Measurements from ENCODE around the gene WFIKKN1. TPM values are rescaled to one million over a fixed set of nuclear protein-coding genes. Genes with fewer than 3 reads are reported as not detected.

Gene WFIKKN1
- total and polyA plus RNA-seq, 2 of the 13 experiments (the other 11 are each of a cell fraction or from before 2014, with no cell fraction given) = 1.7 to 4.9 TPM

DNA sequence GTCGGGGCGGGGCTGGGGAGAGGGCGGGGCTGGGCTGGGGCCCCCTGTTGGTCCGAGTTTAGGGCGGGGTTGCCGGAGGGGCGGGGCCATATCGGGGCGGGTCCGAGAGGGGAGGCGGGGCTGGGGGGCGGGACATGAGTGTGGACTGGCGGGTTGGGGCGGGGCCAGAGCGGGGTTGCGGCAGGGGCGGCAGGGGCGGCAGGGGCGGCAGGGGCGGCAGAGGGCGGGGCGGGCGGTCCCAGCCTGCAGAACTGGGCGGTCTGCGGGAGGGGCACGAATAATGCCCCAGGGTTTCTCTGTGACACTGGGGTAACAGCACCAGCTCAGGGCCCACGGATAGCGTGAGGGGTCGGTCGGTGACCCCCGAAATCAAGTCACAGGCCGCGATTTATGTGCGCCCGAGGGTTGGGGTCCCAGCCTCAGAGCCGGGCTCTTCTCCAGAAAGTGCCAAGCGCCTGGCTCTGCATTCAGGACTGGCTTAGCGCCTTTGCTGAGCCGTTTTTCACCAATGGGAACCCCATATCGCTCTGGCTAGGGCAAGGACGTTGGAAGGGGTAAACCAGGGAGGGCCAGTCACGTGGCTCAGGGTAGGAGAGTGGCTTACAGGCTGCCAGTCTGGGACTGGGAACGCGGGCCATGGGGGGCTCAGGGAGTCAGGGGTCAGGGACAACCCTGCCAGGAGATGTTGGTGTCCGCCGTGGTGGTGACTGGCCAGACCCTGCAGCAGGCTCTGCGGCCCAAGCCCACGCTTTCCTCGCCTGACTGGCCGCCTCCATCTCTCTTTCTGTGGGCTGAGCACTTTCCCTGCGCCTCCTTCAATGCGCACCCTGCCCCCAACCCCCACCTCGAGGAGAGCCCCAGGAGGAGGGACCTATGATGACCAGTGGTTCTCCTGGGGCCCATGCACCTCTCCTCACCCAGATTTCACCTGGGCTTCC lies 6.6 kb downstream of the WFIKKN1 start (continued):
- TF ChIP-seq PRDM10 (CRISPR knock-in tag; IDR thresholded peaks at IDR 0.05; ENCODE audit: low read depth) (no peak), SRSF9 (IDR thresholded peaks at IDR 0.05; ENCODE audit: borderline replicate concordance, insufficient read depth, low read depth, low read length, poor library complexity, severe bottlenecking) (no peak), ZNF644 (CRISPR knock-in tag; IDR thresholded peaks at IDR 0.05; ENCODE audit: low read depth) (no peak), FOXP1 (IDR thresholded peaks at IDR 0.05) (no peak), FOXP1 (CRISPR knock-in tag; IDR thresholded peaks at IDR 0.05) (no peak), ZKSCAN8 (CRISPR knock-in tag; IDR thresholded peaks at IDR 0.05; ENCODE audit: borderline replicate concordance) (no peak), KDM3A (CRISPR knock-in tag; IDR thresholded peaks at IDR 0.05; ENCODE audit: low read depth) (no peak)
- TF ChIP-seq, protein P1, sequence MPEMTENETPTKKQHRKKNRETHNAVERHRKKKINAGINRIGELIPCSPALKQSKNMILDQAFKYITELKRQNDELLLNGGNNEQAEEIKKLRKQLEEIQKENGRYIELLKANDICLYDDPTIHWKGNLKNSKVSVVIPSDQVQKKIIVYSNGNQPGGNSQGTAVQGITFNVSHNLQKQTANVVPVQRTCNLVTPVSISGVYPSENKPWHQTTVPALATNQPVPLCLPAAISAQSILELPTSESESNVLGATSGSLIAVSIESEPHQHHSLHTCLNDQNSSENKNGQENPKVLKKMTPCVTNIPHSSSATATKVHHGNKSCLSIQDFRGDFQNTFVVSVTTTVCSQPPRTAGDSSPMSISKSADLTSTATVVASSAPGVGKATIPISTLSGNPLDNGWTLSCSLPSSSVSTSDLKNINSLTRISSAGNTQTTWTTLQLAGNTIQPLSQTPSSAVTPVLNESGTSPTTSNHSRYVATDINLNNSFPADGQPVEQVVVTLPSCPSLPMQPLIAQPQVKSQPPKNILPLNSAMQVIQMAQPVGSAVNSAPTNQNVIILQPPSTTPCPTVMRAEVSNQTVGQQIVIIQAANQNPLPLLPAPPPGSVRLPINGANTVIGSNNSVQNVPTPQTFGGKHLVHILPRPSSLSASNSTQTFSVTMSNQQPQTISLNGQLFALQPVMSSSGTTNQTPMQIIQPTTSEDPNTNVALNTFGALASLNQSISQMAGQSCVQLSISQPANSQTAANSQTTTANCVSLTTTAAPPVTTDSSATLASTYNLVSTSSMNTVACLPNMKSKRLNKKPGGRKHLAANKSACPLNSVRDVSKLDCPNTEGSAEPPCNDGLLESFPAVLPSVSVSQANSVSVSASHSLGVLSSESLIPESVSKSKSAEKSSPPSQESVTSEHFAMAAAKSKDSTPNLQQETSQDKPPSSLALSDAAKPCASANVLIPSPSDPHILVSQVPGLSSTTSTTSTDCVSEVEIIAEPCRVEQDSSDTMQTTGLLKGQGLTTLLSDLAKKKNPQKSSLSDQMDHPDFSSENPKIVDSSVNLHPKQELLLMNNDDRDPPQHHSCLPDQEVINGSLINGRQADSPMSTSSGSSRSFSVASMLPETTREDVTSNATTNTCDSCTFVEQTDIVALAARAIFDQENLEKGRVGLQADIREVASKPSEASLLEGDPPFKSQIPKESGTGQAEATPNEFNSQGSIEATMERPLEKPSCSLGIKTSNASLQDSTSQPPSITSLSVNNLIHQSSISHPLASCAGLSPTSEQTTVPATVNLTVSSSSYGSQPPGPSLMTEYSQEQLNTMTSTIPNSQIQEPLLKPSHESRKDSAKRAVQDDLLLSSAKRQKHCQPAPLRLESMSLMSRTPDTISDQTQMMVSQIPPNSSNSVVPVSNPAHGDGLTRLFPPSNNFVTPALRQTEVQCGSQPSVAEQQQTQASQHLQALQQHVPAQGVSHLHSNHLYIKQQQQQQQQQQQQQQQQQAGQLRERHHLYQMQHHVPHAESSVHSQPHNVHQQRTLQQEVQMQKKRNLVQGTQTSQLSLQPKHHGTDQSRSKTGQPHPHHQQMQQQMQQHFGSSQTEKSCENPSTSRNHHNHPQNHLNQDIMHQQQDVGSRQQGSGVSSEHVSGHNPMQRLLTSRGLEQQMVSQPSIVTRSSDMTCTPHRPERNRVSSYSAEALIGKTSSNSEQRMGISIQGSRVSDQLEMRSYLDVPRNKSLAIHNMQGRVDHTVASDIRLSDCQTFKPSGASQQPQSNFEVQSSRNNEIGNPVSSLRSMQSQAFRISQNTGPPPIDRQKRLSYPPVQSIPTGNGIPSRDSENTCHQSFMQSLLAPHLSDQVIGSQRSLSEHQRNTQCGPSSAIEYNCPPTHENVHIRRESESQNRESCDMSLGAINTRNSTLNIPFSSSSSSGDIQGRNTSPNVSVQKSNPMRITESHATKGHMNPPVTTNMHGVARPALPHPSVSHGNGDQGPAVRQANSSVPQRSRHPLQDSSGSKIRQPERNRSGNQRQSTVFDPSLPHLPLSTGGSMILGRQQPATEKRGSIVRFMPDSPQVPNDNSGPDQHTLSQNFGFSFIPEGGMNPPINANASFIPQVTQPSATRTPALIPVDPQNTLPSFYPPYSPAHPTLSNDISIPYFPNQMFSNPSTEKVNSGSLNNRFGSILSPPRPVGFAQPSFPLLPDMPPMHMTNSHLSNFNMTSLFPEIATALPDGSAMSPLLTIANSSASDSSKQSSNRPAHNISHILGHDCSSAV (CRISPR knock-in tag; IDR thresholded peaks at IDR 0.05; ENCODE audit: borderline replicate concordance) = no peak
- TF ChIP-seq, protein P2, sequence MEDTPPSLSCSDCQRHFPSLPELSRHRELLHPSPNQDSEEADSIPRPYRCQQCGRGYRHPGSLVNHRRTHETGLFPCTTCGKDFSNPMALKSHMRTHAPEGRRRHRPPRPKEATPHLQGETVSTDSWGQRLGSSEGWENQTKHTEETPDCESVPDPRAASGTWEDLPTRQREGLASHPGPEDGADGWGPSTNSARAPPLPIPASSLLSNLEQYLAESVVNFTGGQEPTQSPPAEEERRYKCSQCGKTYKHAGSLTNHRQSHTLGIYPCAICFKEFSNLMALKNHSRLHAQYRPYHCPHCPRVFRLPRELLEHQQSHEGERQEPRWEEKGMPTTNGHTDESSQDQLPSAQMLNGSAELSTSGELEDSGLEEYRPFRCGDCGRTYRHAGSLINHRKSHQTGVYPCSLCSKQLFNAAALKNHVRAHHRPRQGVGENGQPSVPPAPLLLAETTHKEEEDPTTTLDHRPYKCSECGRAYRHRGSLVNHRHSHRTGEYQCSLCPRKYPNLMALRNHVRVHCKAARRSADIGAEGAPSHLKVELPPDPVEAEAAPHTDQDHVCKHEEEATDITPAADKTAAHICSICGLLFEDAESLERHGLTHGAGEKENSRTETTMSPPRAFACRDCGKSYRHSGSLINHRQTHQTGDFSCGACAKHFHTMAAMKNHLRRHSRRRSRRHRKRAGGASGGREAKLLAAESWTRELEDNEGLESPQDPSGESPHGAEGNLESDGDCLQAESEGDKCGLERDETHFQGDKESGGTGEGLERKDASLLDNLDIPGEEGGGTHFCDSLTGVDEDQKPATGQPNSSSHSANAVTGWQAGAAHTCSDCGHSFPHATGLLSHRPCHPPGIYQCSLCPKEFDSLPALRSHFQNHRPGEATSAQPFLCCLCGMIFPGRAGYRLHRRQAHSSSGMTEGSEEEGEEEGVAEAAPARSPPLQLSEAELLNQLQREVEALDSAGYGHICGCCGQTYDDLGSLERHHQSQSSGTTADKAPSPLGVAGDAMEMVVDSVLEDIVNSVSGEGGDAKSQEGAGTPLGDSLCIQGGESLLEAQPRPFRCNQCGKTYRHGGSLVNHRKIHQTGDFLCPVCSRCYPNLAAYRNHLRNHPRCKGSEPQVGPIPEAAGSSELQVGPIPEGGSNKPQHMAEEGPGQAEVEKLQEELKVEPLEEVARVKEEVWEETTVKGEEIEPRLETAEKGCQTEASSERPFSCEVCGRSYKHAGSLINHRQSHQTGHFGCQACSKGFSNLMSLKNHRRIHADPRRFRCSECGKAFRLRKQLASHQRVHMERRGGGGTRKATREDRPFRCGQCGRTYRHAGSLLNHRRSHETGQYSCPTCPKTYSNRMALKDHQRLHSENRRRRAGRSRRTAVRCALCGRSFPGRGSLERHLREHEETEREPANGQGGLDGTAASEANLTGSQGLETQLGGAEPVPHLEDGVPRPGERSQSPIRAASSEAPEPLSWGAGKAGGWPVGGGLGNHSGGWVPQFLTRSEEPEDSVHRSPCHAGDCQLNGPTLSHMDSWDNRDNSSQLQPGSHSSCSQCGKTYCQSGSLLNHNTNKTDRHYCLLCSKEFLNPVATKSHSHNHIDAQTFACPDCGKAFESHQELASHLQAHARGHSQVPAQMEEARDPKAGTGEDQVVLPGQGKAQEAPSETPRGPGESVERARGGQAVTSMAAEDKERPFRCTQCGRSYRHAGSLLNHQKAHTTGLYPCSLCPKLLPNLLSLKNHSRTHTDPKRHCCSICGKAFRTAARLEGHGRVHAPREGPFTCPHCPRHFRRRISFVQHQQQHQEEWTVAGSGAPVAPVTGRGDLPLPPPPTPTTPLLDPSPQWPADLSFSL (CRISPR knock-in tag; IDR thresholded peaks at IDR 0.05) = no peak
